K562 (cell line): ENCODE measurements around the gene PIGM. TPM values are rescaled to one million over a fixed set of nuclear protein-coding genes. Genes with fewer than 3 reads are reported as not detected.

ENCODE experiments used
- ATAC-seq: fragments of 200-7000 bp; cut with Tn5 transposase; 3 replicates; pipeline ENCODE4 v1.9.1; 2020; ENCODE audit warnings: moderate library complexity
- BruUV-seq: library from RNA; stranded (reverse); fragments of 400-500 nt; replicated peaks from 2 replicates; lab custom pipeline; 2021; lab: Mats Ljungman, UMichigan
- CTCF ChIA-PET: fragments of 300-600 bp; formaldehyde crosslinking; extraction: SDS; loops from one replicate; lab custom pipeline; 2021; ENCODE audit warnings: low intra/inter-chr PET ratio; lab: Yijun Ruan, JAX
- POLR2A ChIA-PET: fragments of 300-600, 350-650 bp; sonication (Branson Sonifier 250); formaldehyde crosslinking; extraction: SDS; loops from one replicate; lab custom pipeline; 2021; ENCODE audit warnings: antibody characterized with exemption, inconsistent platforms; lab: Yijun Ruan, JAX
- DNase-seq, 4 experiments: peaks; one replicate each; pipeline versions ENCODE4 v3.0.0 to v3.0.0-alpha.2; 2011 to 2018; ENCODE audit warnings: low spot score in 3 of 4, mixed read lengths in 3 of 4; ENCODE audit errors: extremely low read depth in 1 of 4
- FAIRE-seq: peaks from 2 replicates; lab custom pipeline; 2011; peaks lifted over from hg19 to GRCh38; lab: Jason Lieb, UNC
- H2AFZ ChIP-seq: 2 replicates; pipeline ENCODE4 v1.6.0; 2011; ENCODE audit warnings: low read depth, low read length, control low read depth, inconsistent platforms
- H3K27ac ChIP-seq: fragments of 200-600 bp; 3 replicates; pipeline ENCODE4 v1.8.0; 2011; ENCODE audit warnings: low read depth, mild to moderate bottlenecking, control low read depth, inconsistent platforms, low read length, moderate library complexity, mixed read lengths; ENCODE audit errors: extremely low read depth
- H3K27me3 ChIP-seq, 2 experiments: fragments of 300-600 bp in 1 of 2; 2 replicates in 1 of 2; 3 replicates in 1 of 2; pipeline versions ENCODE4 v1.6.0 to v1.8.0; 2011; ENCODE audit warnings: inconsistent platforms in 2 of 2, low read length in 2 of 2, mild to moderate bottlenecking in 1 of 2, mixed read lengths in 1 of 2, moderate library complexity in 1 of 2; ENCODE audit not compliant: control insufficient read depth in 2 of 2, insufficient read depth in 2 of 2
- H3K36me3 ChIP-seq: fragments of 300-600 bp; 3 replicates; pipeline ENCODE4 v1.8.0; 2011; ENCODE audit warnings: mild to moderate bottlenecking, low read length, inconsistent platforms; ENCODE audit not compliant: control insufficient read depth, insufficient read depth
- H3K4me1 ChIP-seq, 2 experiments: fragments of 200-600 bp in 1 of 2; replicated peaks in 1 of 2; 2 replicates in 1 of 2; 3 replicates in 1 of 2; pipeline versions ENCODE4 v1.5.1 to v1.8.0; 2011; ENCODE audit warnings: inconsistent platforms in 2 of 2, low read length in 2 of 2, mild to moderate bottlenecking in 1 of 2, mixed read lengths in 1 of 2, moderate library complexity in 1 of 2; ENCODE audit not compliant: control insufficient read depth in 2 of 2, insufficient read depth in 2 of 2
- H3K4me2 ChIP-seq: 2 replicates; pipeline ENCODE4 v1.6.1; 2011; ENCODE audit warnings: low read length, control low read depth, inconsistent platforms, mixed read lengths; ENCODE audit not compliant: insufficient read depth
- H3K4me3 ChIP-seq: fragments of 200-600 bp; sonication (generic), shearing (Covaris generic); 2 replicates; pipeline ENCODE4 v1.5.1; 2016; ENCODE audit warnings: control low read depth, inconsistent platforms
- H3K79me2 ChIP-seq: fragments of 200-600 bp; 3 replicates; pipeline ENCODE4 v1.8.0; 2011; ENCODE audit warnings: low read length, inconsistent platforms; ENCODE audit not compliant: control insufficient read depth, insufficient read depth
- H3K9ac ChIP-seq, 2 experiments: 2 replicates each; pipeline versions ENCODE4 v1.6.0 to v1.6.1; 2011; ENCODE audit warnings: low read depth in 2 of 2, low read length in 2 of 2, control low read depth in 1 of 2, inconsistent platforms in 1 of 2, mild to moderate bottlenecking in 1 of 2, mixed read lengths in 1 of 2; ENCODE audit not compliant: insufficient read depth in 1 of 2
- H3K9me1 ChIP-seq: one replicate; pipeline ENCODE4 v1.6.0; 2011; ENCODE audit warnings: inconsistent platforms, mild to moderate bottlenecking, low read length, moderate library complexity; ENCODE audit not compliant: control insufficient read depth, insufficient read depth
- H3K9me3 ChIP-seq: replicated peaks from 2 replicates; pipeline ENCODE4 v1.5.1; 2011; ENCODE audit warnings: low read depth, low read length, inconsistent platforms; ENCODE audit not compliant: control insufficient read depth, insufficient read depth
- H4K20me1 ChIP-seq: replicated peaks from 2 replicates; pipeline ENCODE4 v1.6.1; 2011; ENCODE audit warnings: low read length, inconsistent platforms, mixed read lengths; ENCODE audit not compliant: control insufficient read depth, insufficient read depth
- EP400 ChIP-seq: fragments of 450-650 bp; IDR thresholded peaks from 2 replicates; pipeline ENCODE4 v1.6.1; 2017; ENCODE audit warnings: antibody characterized with exemption, mild to moderate bottlenecking, moderate library complexity
- FOXA3 ChIP-seq, 2 experiments: fragments of 450-650 bp in 1 of 2; sonication (generic) in 1 of 2; formaldehyde crosslinking; IDR thresholded peaks in 1 of 2; conservative IDR thresholded peaks in 1 of 2; 2 replicates each; pipeline versions ENCODE4 v1.4.0 to v1.8.0; 2020 to 2022; ENCODE audit warnings: mild to moderate bottlenecking in 2 of 2, missing genetic modification reagents in 1 of 2
- GTF2F1 ChIP-seq: IDR thresholded peaks from 2 replicates; pipeline ENCODE4 v1.6.1; 2011; ENCODE audit warnings: low read depth, low read length, improper control_type of control experiment
- HMG20B ChIP-seq: fragments of 250-450 bp; sonication (Bioruptor Pico); IDR thresholded peaks from 2 replicates; pipeline ENCODE4 v1.5.0; 2021; ENCODE audit warnings: mild to moderate bottlenecking
- MECOM ChIP-seq: fragments of 250-450 bp; sonication (Bioruptor Pico); IDR thresholded peaks from 2 replicates; pipeline ENCODE4 v1.8.0; 2022; ENCODE audit warnings: inconsistent platforms
- SIN3B ChIP-seq: fragments of 450-650 bp; IDR thresholded peaks from 2 replicates; pipeline ENCODE4 v1.6.1; 2017; ENCODE audit warnings: low read depth, mild to moderate bottlenecking, moderate library complexity
- SMAD3 ChIP-seq: fragments of 450-650 bp; formaldehyde crosslinking; conservative IDR thresholded peaks from 2 replicates; pipeline ENCODE4 v1.4.0; 2020; ENCODE audit warnings: mild to moderate bottlenecking
- TAF15 ChIP-seq: fragments of 200-400 bp; formaldehyde crosslinking; IDR thresholded peaks from 2 replicates; pipeline ENCODE4 v1.6.1; 2017; ENCODE audit warnings: mild to moderate bottlenecking, low read depth, low read length, moderate library complexity
- ZNF586 ChIP-seq: fragments of 450-650 bp; formaldehyde crosslinking; conservative IDR thresholded peaks from 2 replicates; pipeline ENCODE4 v1.4.0; 2020; ENCODE audit warnings: mild to moderate bottlenecking, moderate library complexity
- WGBS: fragments of 100-300 bp; shearing (Covaris generic); methylation state at CpG from one replicate; pipeline ENCODE4 v1.1.6; 2016; ENCODE audit warnings: low coverage, mixed read lengths; ENCODE audit not compliant: insufficient coverage; ENCODE audit errors: missing lambda C conversion rate; 5-methylcytosine and 5-hydroxymethylcytosine counted together
- in situ Hi-C: fragments of 300-500 bp; cut with MboI; formaldehyde crosslinking; loops from 4 replicates; pipeline ENCODE4 v1.15.0; 2018; ENCODE audit warnings: inconsistent platforms, mixed read lengths
- intact Hi-C: fragments of 100-400 bp; cut with micrococcal nuclease; formaldehyde crosslinking; loops from 2 replicates; pipeline ENCODE4 v1.14.2; 2022
- polyA plus RNA-seq, 8 experiments: library from polyadenylated mRNA; depleted of rRNA in 4 of 8; stranded (reverse) in 5 of 8; unstranded in 3 of 8; fragments of >200 nt; fragmentation: Nextera tagmentation in 2 of 8; fragmentation: Illumina TruSeq in 1 of 8; extraction: Ambion mirVana in 2 of 8; extraction: Trizol in 1 of 8; gene quantifications; 2 replicates each; pipeline versions ENCODE4 v1.2.1 to v1.2.3, GENCODE V29; 2011 to 2014; ENCODE audit warnings: inconsistent platforms in 1 of 8, missing spikeins in 1 of 8
- total RNA-seq, 7 experiments: library from RNA; depleted of rRNA in 6 of 7; stranded (reverse); fragments of >200 nt in 6 of 7; fragmentation: Illumina TruSeq in 2 of 7; extraction: Trizol in 2 of 7; gene quantifications; 2 replicates each; pipeline versions ENCODE4 v1.2.1 to v1.2.3, GENCODE V29; 2011 to 2021; ENCODE audit warnings: low replicate concordance in 1 of 7
- TF ChIP-seq, protein P1 (sequence below): fragments of 450-650 bp; formaldehyde crosslinking; IDR thresholded peaks from 2 replicates; pipeline ENCODE4 v1.4.0; 2020; ENCODE audit warnings: mild to moderate bottlenecking
- TF ChIP-seq, protein P2 (sequence below), 2 experiments: fragments of 450-650 bp; IDR thresholded peaks; 2 replicates each; pipeline ENCODE4 v1.6.1; 2016
- TF ChIP-seq, protein P3 (sequence below): sonication (generic); IDR thresholded peaks from 2 replicates; pipeline ENCODE4 v1.6.1; 2016

The PIGM gene
- total and polyA plus RNA-seq, 9 of the 15 experiments (the other 6 are each of a cell fraction or from before 2014, with no cell fraction given), result 2.6 to 6.7 (median 4.3) TPM

DNA sequence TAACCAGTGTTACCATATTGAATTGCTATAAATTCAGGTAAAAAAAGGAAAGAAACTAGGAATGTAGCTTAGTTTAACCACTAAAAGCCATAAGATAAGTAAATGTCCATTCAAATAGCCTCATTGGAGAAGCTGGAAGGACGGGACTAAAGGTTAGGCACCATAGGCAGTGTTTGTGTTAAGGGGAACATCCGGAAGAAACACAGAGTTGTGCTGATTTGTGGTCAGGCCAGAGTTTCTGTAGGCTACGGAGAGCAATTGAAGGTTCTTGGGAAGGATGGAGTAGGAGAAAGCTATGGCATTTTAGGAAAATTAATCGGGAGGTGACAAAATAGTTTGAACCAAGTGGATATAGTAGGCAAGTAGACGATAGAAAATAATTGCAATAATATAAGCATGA lies 39.5 kb upstream of the PIGM start:
- in situ Hi-C loops, result no loop called here
- Histone ChIP-seq H3K9me3 (no peaks in the 10 kb centered on the region), H3K36me3 (no peaks in the 10 kb centered on the region), H3K9me1 (no peaks in the 10 kb centered on the region), H3K9ac (no peak overlapping the region), H3K27me3 (peaks cover 14 to 33% of the 10 kb centered on the region in 2 experiments; a peak in 3 of 5 replicates), H4K20me1 (no peaks in the 10 kb centered on the region), H3K4me3 (no peak overlapping the region), H2AFZ (no peak overlapping the region), H3K4me1 (peaks cover 0 to 13% of the 10 kb centered on the region in 2 experiments; a peak in 3 of 5 replicates), H3K27ac (no peak overlapping the region), H3K4me2 (no peak overlapping the region), H3K79me2 (no peaks in the 10 kb centered on the region)
- CTCF ChIA-PET, result no interaction called here
- BruUV-seq, result no TSS peak
- TF ChIP-seq EP400, result no peak
- no peak for TF ChIP-seq HMG20B (CRISPR knock-in tag)
- TF ChIP-seq, protein P1, sequence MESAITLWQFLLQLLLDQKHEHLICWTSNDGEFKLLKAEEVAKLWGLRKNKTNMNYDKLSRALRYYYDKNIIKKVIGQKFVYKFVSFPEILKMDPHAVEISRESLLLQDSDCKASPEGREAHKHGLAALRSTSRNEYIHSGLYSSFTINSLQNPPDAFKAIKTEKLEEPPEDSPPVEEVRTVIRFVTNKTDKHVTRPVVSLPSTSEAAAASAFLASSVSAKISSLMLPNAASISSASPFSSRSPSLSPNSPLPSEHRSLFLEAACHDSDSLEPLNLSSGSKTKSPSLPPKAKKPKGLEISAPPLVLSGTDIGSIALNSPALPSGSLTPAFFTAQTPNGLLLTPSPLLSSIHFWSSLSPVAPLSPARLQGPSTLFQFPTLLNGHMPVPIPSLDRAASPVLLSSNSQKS (CRISPR knock-in tag), result no peak
- no peak for TF ChIP-seq GTF2F1
- no peak for TF ChIP-seq FOXA3 (CRISPR knock-in tag; conservative IDR thresholded peaks at IDR 0.05 in 1 of 2, IDR thresholded peaks at IDR 0.05 in 1 of 2)
- TF ChIP-seq, protein P2, sequence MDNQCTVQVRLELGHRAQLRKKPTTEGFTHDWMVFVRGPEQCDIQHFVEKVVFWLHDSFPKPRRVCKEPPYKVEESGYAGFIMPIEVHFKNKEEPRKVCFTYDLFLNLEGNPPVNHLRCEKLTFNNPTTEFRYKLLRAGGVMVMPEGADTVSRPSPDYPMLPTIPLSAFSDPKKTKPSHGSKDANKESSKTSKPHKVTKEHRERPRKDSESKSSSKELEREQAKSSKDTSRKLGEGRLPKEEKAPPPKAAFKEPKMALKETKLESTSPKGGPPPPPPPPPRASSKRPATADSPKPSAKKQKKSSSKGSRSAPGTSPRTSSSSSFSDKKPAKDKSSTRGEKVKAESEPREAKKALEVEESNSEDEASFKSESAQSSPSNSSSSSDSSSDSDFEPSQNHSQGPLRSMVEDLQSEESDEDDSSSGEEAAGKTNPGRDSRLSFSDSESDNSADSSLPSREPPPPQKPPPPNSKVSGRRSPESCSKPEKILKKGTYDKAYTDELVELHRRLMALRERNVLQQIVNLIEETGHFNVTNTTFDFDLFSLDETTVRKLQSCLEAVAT (IDR thresholded peaks at IDR 0.05), result no peak
- no peak for TF ChIP-seq MECOM (CRISPR knock-in tag)
- no peak for TF ChIP-seq TAF15
- no peak for TF ChIP-seq SMAD3 (CRISPR knock-in tag)
- TF ChIP-seq, protein P3, sequence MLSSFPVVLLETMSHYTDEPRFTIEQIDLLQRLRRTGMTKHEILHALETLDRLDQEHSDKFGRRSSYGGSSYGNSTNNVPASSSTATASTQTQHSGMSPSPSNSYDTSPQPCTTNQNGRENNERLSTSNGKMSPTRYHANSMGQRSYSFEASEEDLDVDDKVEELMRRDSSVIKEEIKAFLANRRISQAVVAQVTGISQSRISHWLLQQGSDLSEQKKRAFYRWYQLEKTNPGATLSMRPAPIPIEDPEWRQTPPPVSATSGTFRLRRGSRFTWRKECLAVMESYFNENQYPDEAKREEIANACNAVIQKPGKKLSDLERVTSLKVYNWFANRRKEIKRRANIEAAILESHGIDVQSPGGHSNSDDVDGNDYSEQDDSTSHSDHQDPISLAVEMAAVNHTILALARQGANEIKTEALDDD, result no peak
- TF ChIP-seq ZNF586 (CRISPR knock-in tag), result no peak
- TF ChIP-seq SIN3B, result no peak
- ATAC-seq (no peak), FAIRE-seq (no peak), DNase-seq (no peak)
- intact Hi-C loops, result no loop called here
- POLR2A ChIA-PET, result interaction anchor here (1.3 to 1.5 kb wide), 2 partner anchors 8 to 10 kb away, joined by 5 to 7 read pairs; partner anchors contain the start of gene KCNJ9
- WGBS, result 5% methylated on average over 5 of the region's 5 CpGs
